HCT116 (cell line): Measurements from ENCODE around the gene S100A1. TPM values are rescaled to one million over a fixed set of nuclear protein-coding genes. Genes with fewer than 3 reads are reported as not detected.

Source experiments
- ATAC-seq: fragments of 200-7000 bp; cut with Tn5 transposase; 2 replicates; pipeline ENCODE4 v1.9.1; 2020; ENCODE audit warnings: mild to moderate bottlenecking, moderate library complexity
- BruUV-seq: library from RNA; stranded (reverse); fragments of 400-500 nt; replicated peaks from 2 replicates; lab custom pipeline; 2021; lab: Mats Ljungman, UMichigan
- CTCF ChIA-PET: fragments of 300-600 bp; sonication (Branson Sonifier 250); formaldehyde crosslinking; loops from one replicate; lab custom pipeline; 2021; ENCODE audit warnings: antibody characterized with exemption; lab: Charles Lee
- POLR2A ChIA-PET: fragments of 300-600, 350-600 bp; sonication (Branson Sonifier 250); formaldehyde crosslinking; loops from one replicate; lab custom pipeline; 2021; ENCODE audit warnings: antibody characterized with exemption; lab: Charles Lee
- RAD21 ChIA-PET, 2 experiments: fragments of 300-600 bp; sonication (Branson Sonifier 250); formaldehyde crosslinking; loops; one replicate each; lab custom pipeline; 2023; ENCODE audit warnings: low total read pairs in 2 of 2; ENCODE audit not compliant: uncharacterized antibody in 2 of 2, unreplicated experiment in 2 of 2, low non-redundant PET in 1 of 2; lab: Charles Lee
- DNase-seq: peaks from one replicate; pipeline ENCODE4 v3.0.0-alpha.2; 2010; ENCODE audit warnings: low read depth, low spot score
- H2AFZ ChIP-seq: fragments of 200-600 bp; shearing (Covaris generic), sonication (generic); 2 replicates; pipeline ENCODE4 v1.6.1; 2017; ENCODE audit warnings: low read depth, mixed run types, mixed read lengths, antibody characterized with exemption, low read length; ENCODE audit not compliant: poor library complexity, severe bottlenecking
- H3K27ac ChIP-seq: 2 replicates; pipeline ENCODE4 v1.5.1; 2012; ENCODE audit warnings: low read depth, low read length
- H3K27me3 ChIP-seq: fragments of 200-600 bp; sonication (generic); 2 replicates; pipeline ENCODE4 v1.6.1; 2016; ENCODE audit warnings: mixed run types, low read length, mixed read lengths; ENCODE audit not compliant: insufficient read depth
- H3K36me3 ChIP-seq, 2 experiments: fragments of 200-500 bp in 1 of 2; fragments of 200-600 bp in 1 of 2; sonication (Bioruptor generic) in 1 of 2; sonication (generic) in 1 of 2; 2 replicates each; pipeline versions ENCODE4 v1.5.1 to v1.6.1; 2014 to 2016; ENCODE audit warnings: low read length in 2 of 2, inconsistent platforms in 1 of 2, mixed read lengths in 1 of 2, mixed run types in 1 of 2; ENCODE audit not compliant: insufficient read depth in 2 of 2, control insufficient read depth in 1 of 2
- H3K4me1 ChIP-seq, 2 experiments: fragments of 200-600 bp in 1 of 2; sonication (generic) in 1 of 2; 2 replicates each; pipeline versions ENCODE4 v1.5.1 to v1.6.1; 2012 to 2017; ENCODE audit warnings: low read length in 2 of 2, inconsistent platforms in 1 of 2, mild to moderate bottlenecking in 1 of 2, mixed read lengths in 1 of 2, mixed run types in 1 of 2, moderate library complexity in 1 of 2; ENCODE audit not compliant: insufficient read depth in 2 of 2, control insufficient read depth in 1 of 2
- H3K4me2 ChIP-seq: fragments of 200-600 bp; sonication (generic); 2 replicates; pipeline ENCODE4 v1.6.1; 2017; ENCODE audit warnings: mixed run types, low read length, mixed read lengths
- H3K4me3 ChIP-seq, 2 experiments: fragments of 200-600 bp in 1 of 2; sonication (generic) in 1 of 2; replicated peaks in 1 of 2; 2 replicates each; pipeline ENCODE4 v1.5.1; 2011 to 2016; ENCODE audit warnings: low read length in 2 of 2, control low read depth in 1 of 2, low read depth in 1 of 2, mild to moderate bottlenecking in 1 of 2, mixed read lengths in 1 of 2, mixed run types in 1 of 2
- H3K79me2 ChIP-seq: fragments of 200-600 bp; sonication (generic); 2 replicates; pipeline ENCODE4 v1.6.1; 2017; ENCODE audit warnings: mild to moderate bottlenecking, mixed run types, low read length, moderate library complexity, mixed read lengths; ENCODE audit not compliant: insufficient read depth
- H3K9ac ChIP-seq: fragments of 200-600 bp; sonication (generic); 2 replicates; pipeline ENCODE4 v1.6.1; 2016; ENCODE audit warnings: low read length, mixed read lengths
- H3K9me2 ChIP-seq: fragments of 200-600 bp; sonication (generic), shearing (Covaris generic); 2 replicates; pipeline ENCODE4 v1.6.1; 2017; ENCODE audit warnings: mixed run types, mild to moderate bottlenecking, moderate library complexity; ENCODE audit not compliant: insufficient read depth
- H3K9me3 ChIP-seq, 2 experiments: fragments of 200-500 bp in 1 of 2; fragments of 200-600 bp in 1 of 2; sonication (Bioruptor generic) in 1 of 2; sonication (generic) in 1 of 2; 2 replicates each; pipeline ENCODE4 v1.6.1; 2014 to 2017; ENCODE audit warnings: low read length in 2 of 2, mixed read lengths in 2 of 2, inconsistent platforms in 1 of 2, low read depth in 1 of 2, mild to moderate bottlenecking in 1 of 2, mixed run types in 1 of 2, moderate library complexity in 1 of 2; ENCODE audit not compliant: control insufficient read depth in 1 of 2, insufficient read depth in 1 of 2
- H4K20me1 ChIP-seq: fragments of 200-600 bp; sonication (generic), shearing (Covaris generic); 2 replicates; pipeline ENCODE4 v1.6.1; 2017; ENCODE audit warnings: mixed run types, mild to moderate bottlenecking, moderate library complexity; ENCODE audit not compliant: insufficient read depth
- CBX3 ChIP-seq: IDR thresholded peaks from 2 replicates; pipeline ENCODE4 v1.6.1; 2012; ENCODE audit warnings: low read depth
- EGR1 ChIP-seq: IDR thresholded peaks from 2 replicates; pipeline ENCODE4 v1.6.1; 2012; ENCODE audit warnings: low read depth
- EZH2 ChIP-seq: fragments of 200-600 bp; sonication (generic); IDR thresholded peaks from 2 replicates; pipeline ENCODE4 v1.6.1; 2017; ENCODE audit warnings: antibody characterized with exemption, mixed run types
- EZH2phosphoT487 ChIP-seq: fragments of 200-600 bp; IDR thresholded peaks from 2 replicates; pipeline ENCODE4 v1.6.1; 2018; ENCODE audit warnings: antibody characterized with exemption, borderline replicate concordance
- MAX ChIP-seq: IDR thresholded peaks from 2 replicates; pipeline ENCODE4 v1.6.1; 2012
- POLR2A ChIP-seq: IDR thresholded peaks from 2 replicates; pipeline ENCODE4 v1.7.0; 2011; ENCODE audit warnings: borderline replicate concordance; ENCODE audit not compliant: insufficient read depth, insufficient read length; ENCODE audit errors: extremely low read depth
- SRF ChIP-seq: IDR thresholded peaks from 2 replicates; pipeline ENCODE4 v1.6.1; 2012; ENCODE audit warnings: low read depth
- TCF7L2 ChIP-seq: IDR thresholded peaks from 2 replicates; pipeline ENCODE4 v1.7.0; 2011; ENCODE audit warnings: borderline replicate concordance, inconsistent platforms; ENCODE audit not compliant: insufficient read depth, insufficient read length; ENCODE audit errors: extremely low read depth
- YY1 ChIP-seq: IDR thresholded peaks from 2 replicates; pipeline ENCODE4 v1.6.1; 2011; ENCODE audit warnings: low read length, low read depth, moderate library complexity, mild to moderate bottlenecking; ENCODE audit not compliant: insufficient replicate concordance; ENCODE audit errors: extremely low read depth
- ZBTB33 ChIP-seq: IDR thresholded peaks from 2 replicates; pipeline ENCODE4 v1.6.1; 2011; ENCODE audit warnings: mild to moderate bottlenecking, low read length, moderate library complexity; ENCODE audit not compliant: insufficient replicate concordance; ENCODE audit errors: extremely low read depth
- ZFX ChIP-seq: fragments of 450-650 bp; IDR thresholded peaks from 2 replicates; pipeline ENCODE4 v1.6.1; 2017
- intact Hi-C: fragments of 100-400 bp; cut with micrococcal nuclease; formaldehyde crosslinking; loops from 2 replicates; pipeline ENCODE4 v1.10.0; 2022
- total RNA-seq: library from RNA; stranded (reverse); gene quantifications from one replicate; pipeline ENCODE4 v1.2.1, GENCODE V29; 2021; ENCODE audit not compliant: unreplicated experiment

S100A1 gene
- total RNA-seq, 1 experiment from 2014 or later = 0.30 TPM

DNA sequence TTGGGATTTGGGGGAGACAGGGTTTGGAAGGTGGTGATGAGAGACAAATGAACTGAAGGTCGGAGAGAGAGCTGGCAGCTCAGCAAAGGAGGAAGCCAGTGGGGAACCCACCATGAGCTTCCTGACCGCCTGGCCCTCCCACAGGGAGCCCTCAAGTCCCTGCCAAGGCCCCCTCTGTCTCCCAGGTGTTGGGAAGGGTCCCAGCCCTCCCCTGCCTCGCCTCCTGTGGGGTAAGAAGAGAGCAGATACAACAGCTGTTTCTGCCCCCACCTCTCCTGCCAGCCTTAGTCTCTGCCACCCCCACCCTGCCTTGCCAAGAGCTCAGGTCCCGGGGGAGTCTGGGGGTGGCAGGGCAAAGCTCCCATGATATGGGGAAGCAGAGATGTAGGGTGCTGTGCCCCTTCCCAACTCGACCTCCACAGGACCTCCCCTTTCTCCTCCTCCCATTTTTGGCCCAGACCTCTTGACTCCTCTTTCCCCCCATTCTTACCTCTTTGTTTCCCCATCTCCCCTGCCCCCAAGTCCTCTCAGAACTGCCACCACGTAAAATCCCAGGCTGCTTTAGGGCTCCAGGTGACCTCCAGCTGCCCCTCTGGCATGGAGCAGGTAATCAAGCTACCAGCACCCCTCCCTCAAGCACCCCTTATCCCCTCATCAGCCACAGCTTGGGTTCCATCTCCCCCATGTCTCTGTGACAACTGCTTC lies 556 bp downstream of the S100A1 start:
- Histone ChIP-seq H3K27me3 (no peaks in the 10 kb centered on the region), H3K9me2 (no peaks in the 10 kb centered on the region), H3K4me3 (no peak overlapping the region), H3K27ac (no peak overlapping the region; the same call in 1 of the 2 replicates), H3K4me2 (no peak overlapping the region), H2AFZ (no peak overlapping the region), H3K9me3 (no peaks in the 10 kb centered on the region), H4K20me1 (no peaks in the 10 kb centered on the region), H3K9ac (no peak overlapping the region; the same call in 1 of the 2 replicates), H3K36me3 (0 out of 4 replicates have a peak, but pooled peaks cover 0 to 2% of the 10 kb centered on the region in 2 experiments), H3K79me2 (peaks cover 15% of the 10 kb centered on the region; the same call in 1 of the 2 replicates), H3K4me1 (peaks cover 23 to 42% of the 10 kb centered on the region in 2 experiments)
- no TSS peak for BruUV-seq
- ATAC-seq (no peak), DNase-seq (no peak)
- intact Hi-C loops = loop anchor here (5.0 kb wide), 1 partner anchor 276 kb away; no protein-coding TSS in a partner anchor
- ChIA-PET POLR2A (interaction anchor here (1.2 to 10.5 kb wide), 4 partner anchors 13 to 118 kb away, joined by 3 to 172 read pairs (median 15); partner anchors contain the start of genes S100A14, S100A16 and S100A6), RAD21 (no interaction called here), CTCF (interaction anchor here (1.3 to 5.7 kb wide), 4 partner anchors 13 to 83 kb away, joined by 4 to 76 read pairs (median 20); partner anchors contain the start of genes S100A14, S100A16 and S100A4)
- TF ChIP-seq ZBTB33 (no peak), EZH2 (no peak), CBX3 (no peak), MAX (no peak), YY1 (no peak), ZFX (no peak), TCF7L2 (no peak), EGR1 (no peak), SRF (no peak), EZH2phosphoT487 (no peak), POLR2A (no peak)
